Right lobe of liver (tissue), 6 donors: ENCODE results near the gene ZFPM1. TPM values are rescaled to one million over a fixed set of nuclear protein-coding genes. Genes with fewer than 3 reads are reported as not detected.

ENCODE experiments used
- ATAC-seq, 4 donors: fragments of 200-7000 bp; cut with Tn5 transposase; one replicate each; pipeline ENCODE4 v1.9.1; 2020; ENCODE audit warnings: mild to moderate bottlenecking in 4 of 4, moderate library complexity in 4 of 4
- DNase-seq, 3 donors: peaks; one replicate each; pipeline ENCODE4 v3.0.0-alpha.2; 2020
- H3K27ac ChIP-seq, 3 donors: fragments of 200-600 bp; one replicate each; pipeline ENCODE4 v1.8.0; 2022
- H3K27me3 ChIP-seq, 2 donors: fragments of 200-600 bp; one replicate each; pipeline ENCODE4 v1.8.0; 2022
- H3K36me3 ChIP-seq, 4 donors: fragments of 200-600 bp; sonication (generic) in 1 of 4; one replicate each; pipeline versions ENCODE4 v1.5.1 to v1.8.0; 2017 to 2022; ENCODE audit warnings: control low read depth in 1 of 4
- H3K4me1 ChIP-seq, 4 donors: fragments of 200-600 bp; sonication (generic) in 1 of 4; one replicate each; pipeline versions ENCODE4 v1.5.1 to v1.8.0; 2017 to 2022; ENCODE audit warnings: control low read depth in 1 of 4
- H3K4me3 ChIP-seq, 3 donors: fragments of 200-600 bp; one replicate each; pipeline ENCODE4 v1.8.0; 2022
- H3K9me3 ChIP-seq, 4 donors: fragments of 200-600 bp; sonication (generic) in 1 of 4; one replicate each; pipeline versions ENCODE4 v1.5.1 to v1.8.0; 2017 to 2022; ENCODE audit warnings: control low read depth in 1 of 4
- CTCF ChIP-seq, 4 donors: fragments of 200-600 bp in 3 of 4; fragments of 450-650 bp in 1 of 4; IDR thresholded peaks; one replicate each; pipeline versions ENCODE4 v1.5.1 to v1.8.0; 2016 to 2022; ENCODE audit warnings: antibody characterized with exemption in 4 of 4, mild to moderate bottlenecking in 2 of 4
- POLR2A ChIP-seq: fragments of 450-650 bp; IDR thresholded peaks from one replicate; pipeline ENCODE4 v1.6.1; 2017; ENCODE audit warnings: antibody characterized with exemption, mild to moderate bottlenecking
- WGBS: methylation state at CpG from one replicate; pipeline ENCODE4 v1.1.6; 2018; ENCODE audit warnings: low coverage, low lambda C conversion rate; ENCODE audit not compliant: insufficient coverage; ENCODE audit errors: missing lambda C conversion rate; 5-methylcytosine and 5-hydroxymethylcytosine counted together
- intact Hi-C, 2 donors: fragments of 100-400 bp; cut with DNase I; formaldehyde crosslinking; loops; one replicate each; pipeline versions ENCODE4 v1.11.2 to v1.14.1; 2022
- total RNA-seq, 6 experiments: library from RNA; depleted of rRNA in 2 of 6; stranded (reverse); fragments of >200 nt in 2 of 6; fragmentation: NEBNext Ultra II Directional in 3 of 6; extraction: Animal tissue kit (Norgen Biotek cat#: 25700) in 3 of 6; gene quantifications; one replicate each; pipeline versions ENCODE4 v1.1.0 to v1.2.4, GENCODE V29; 2016 to 2023
- donor health status: DM: no; HTN: yes; CAD: no.
- donor health status: DM: no; HTN: no; CAD: no.
- donor health status: DM: no; HTN: no; CAD: no.
- donor health status: DM: no; HTN: yes; CAD: no.
- donor health status: DM: no; HTN: yes; CAD: no.

Gene ZFPM1
- total RNA-seq, 6 experiments from 2014 or later: 3.8 to 15.5 (median 8.3) TPM

- WGBS: no CpG with 5 or more reads among the region's 12 CpGs
- no peaks in the 10 kb centered on the region for H3K9me3 ChIP-seq
- H3K27ac ChIP-seq: no peak overlapping the region
- no peaks in the 10 kb centered on the region for H3K36me3 ChIP-seq
- TF ChIP-seq POLR2A (no peak), CTCF (IDR thresholded peaks at IDR 0.05) (no peak)
- H3K27me3 ChIP-seq: no peaks in the 10 kb centered on the region
- H3K4me1 ChIP-seq: no peaks in the 10 kb centered on the region
- ATAC-seq (no peak), DNase-seq (peak in 1 of 3 donors; percentile 13)
- no peak overlapping the region for H3K4me3 ChIP-seq
- intact Hi-C loops: loop anchor here in 1 of 2 donors (5.0 kb wide), 1 partner anchor 89 kb away; no protein-coding TSS in a partner anchor
Measured at GRCh38 chr16:88531346-88531745, 78.3 kb downstream of the ZFPM1 start.

GRCh38 chr16:88531931-88532433 is 78.9 kb downstream of the ZFPM1 start:
- Histone ChIP-seq H3K4me3 (no peak overlapping the region), H3K4me1 (no peaks in the 10 kb centered on the region), H3K27ac (no peak overlapping the region), H3K27me3 (no peaks in the 10 kb centered on the region), H3K36me3 (no peaks in the 10 kb centered on the region), H3K9me3 (no peaks in the 10 kb centered on the region)
- WGBS: 88% methylated on average over 7 of the region's 34 CpGs
- ATAC-seq: no peak
- DNase-seq: peak in 1 of 3 donors; percentile 24
- TF ChIP-seq CTCF (IDR thresholded peaks at IDR 0.05): no peak
- no peak for TF ChIP-seq POLR2A
- intact Hi-C loops: loop anchor here in 1 of 2 donors (5.0 kb wide), 1 partner anchor 90 kb away; no protein-coding TSS in a partner anchor

- ATAC-seq: peak in 2 of 4 donors; percentile 2 to 3
- H3K36me3 ChIP-seq: no peaks in the 10 kb centered on the region
- no peak overlapping the region for H3K4me3 ChIP-seq
- H3K9me3 ChIP-seq: no peaks in the 10 kb centered on the region
- no peak overlapping the region for H3K27ac ChIP-seq
- no peaks in the 10 kb centered on the region for H3K27me3 ChIP-seq
- peak in 1 of 3 donors; percentile 16 for DNase-seq
- TF ChIP-seq CTCF (IDR thresholded peaks at IDR 0.05): no peak
- TF ChIP-seq POLR2A: no peak
- intact Hi-C loops: loop anchor here in 1 of 2 donors (5.0 kb wide), 1 partner anchor 90 kb away; no protein-coding TSS in a partner anchor
- 27% methylated on average over 2 of the region's 37 CpGs for WGBS
- no peaks in the 10 kb centered on the region for H3K4me1 ChIP-seq
Measured at GRCh38 chr16:88532434-88533241, 79.6 kb downstream of the ZFPM1 start.

GRCh38 chr16:88533381-88533917 is 80.4 kb downstream of the ZFPM1 start:
- ATAC-seq (no peak), DNase-seq (peak in 1 of 3 donors; percentile 17)
- Histone ChIP-seq H3K27ac (no peak overlapping the region), H3K27me3 (no peaks in the 10 kb centered on the region), H3K4me3 (no peak overlapping the region), H3K9me3 (no peaks in the 10 kb centered on the region), H3K4me1 (no peaks in the 10 kb centered on the region), H3K36me3 (no peaks in the 10 kb centered on the region)
- no peak for TF ChIP-seq CTCF (IDR thresholded peaks at IDR 0.05)
- no peak for TF ChIP-seq POLR2A
- 93% methylated on average over 3 of the region's 79 CpGs for WGBS
- intact Hi-C loops: loop anchor here in 1 of 2 donors (5.0 kb wide), 1 partner anchor 91 kb away; no protein-coding TSS in a partner anchor
